ENCODE measurements around the gene TXNDC17. TPM values are rescaled to one million over a fixed set of nuclear protein-coding genes. Genes with fewer than 3 reads are reported as not detected.

TXNDC17 gene
- total and polyA plus RNA-seq, 2 of the 4 experiments (the other 2 are of a cell fraction): 45.0 to 494 TPM

- H4K91ac ChIP-seq (ENCODE audit: insufficient read depth, low read depth, low read length): no peak overlapping the region
- no peak overlapping the region for H2AFZ ChIP-seq (replicated peaks; ENCODE audit: low read length, poor library complexity)
- no peaks in the 10 kb centered on the region for H3K4me1 ChIP-seq (ENCODE audit: control insufficient read depth, insufficient read depth, low read length)
- H3K4ac ChIP-seq (ENCODE audit: low read depth, low read length): no peak overlapping the region
- H2BK20ac ChIP-seq (ENCODE audit: low read depth, low read length): no peak overlapping the region
- WGBS, 2 experiments (ENCODE audit: extremely low coverage in 2 of 2, insufficient read length in 1 of 2): no CpG with 5 or more reads among the region's 6 CpGs
- H4K20me1 ChIP-seq (ENCODE audit: insufficient read depth, low read length): no peaks in the 10 kb centered on the region
- no peak overlapping the region for H3K14ac ChIP-seq (replicated peaks; ENCODE audit: low read depth, low read length)
- no peak for TF ChIP-seq SMC3 (IDR thresholded peaks at IDR 0.05; ENCODE audit: low read depth, low read length)
- in situ Hi-C loops (cut with MboI; ENCODE audit: low sequenced_read_pairs): no loop called here
- no peak overlapping the region for H3K23ac ChIP-seq (ENCODE audit: low read depth, low read length)
- no peaks in the 10 kb centered on the region for H3K79me1 ChIP-seq (ENCODE audit: low read depth in 1 of 2, low read length in 2 of 2)
- H3K36me3 ChIP-seq (ENCODE audit: control insufficient read depth, insufficient read depth, low read length): no peaks in the 10 kb centered on the region
- no peak for ATAC-seq (ENCODE audit: low read depth)
- no peak overlapping the region for H3K56ac ChIP-seq (ENCODE audit: extremely low read depth, insufficient read depth, low read length)
- no peak overlapping the region for H2AK9ac ChIP-seq (replicated peaks; ENCODE audit: low read depth, low read length, poor library complexity)
- H3K9me3 ChIP-seq (ENCODE audit: control insufficient read depth, insufficient read depth, low read length): no peaks in the 10 kb centered on the region
- H3K27ac ChIP-seq (ENCODE audit: insufficient read depth, low read length): no peak overlapping the region
- no peak overlapping the region for H2BK5ac ChIP-seq (ENCODE audit: low read depth, low read length, poor library complexity, severe bottlenecking)
- H2AK5ac ChIP-seq (ENCODE audit: low read depth, low read length): no peak overlapping the region
- no TSS peak for BruUV-seq (replicated peaks)
- ChIA-PET POLR2A (ENCODE audit: unreplicated experiment) (interaction anchor here (0.6 kb wide), 1 partner anchor 1489 kb away, joined by 12 read pairs; no protein-coding TSS in a partner anchor), CTCF (no interaction called here)
- no peak overlapping the region for H3K4me2 ChIP-seq (ENCODE audit: low read depth, low read length)
- H3K9ac ChIP-seq (ENCODE audit: low read depth, low read length): no peak overlapping the region
- H2BK120ac ChIP-seq (ENCODE audit: low read depth, low read length): no peak overlapping the region
- H4K8ac ChIP-seq (ENCODE audit: low read depth in 2 of 2, low read length in 2 of 2): no peak overlapping the region
- DNase-seq: no peak
- no peak overlapping the region for H2BK15ac ChIP-seq (ENCODE audit: low read depth, low read length)
- H3K27me3 ChIP-seq (ENCODE audit: control insufficient read depth, insufficient read depth, low read length): peaks cover 29% of the 10 kb centered on the region
- H3K4me3 ChIP-seq (ENCODE audit: insufficient read depth, low read depth, low read length): no peak overlapping the region
- intact Hi-C loops (cut with micrococcal nuclease): no loop called here
- dilution Hi-C loops (cut with HindIII; ENCODE audit: low sequenced_read_pairs, unreplicated experiment): no loop called here
- H4K5ac ChIP-seq (ENCODE audit: low read depth, low read length): no peak overlapping the region
- no peaks in the 10 kb centered on the region for H3K9me1 ChIP-seq (ENCODE audit: insufficient read depth, low read length)
- no peak overlapping the region for H3K18ac ChIP-seq (ENCODE audit: low read depth, low read length)
These were observed 38.4 kb downstream of the TXNDC17 start for GRCh38 chr17:6679241-6679640.

Data from IMR-90 (cell line).